Fibroblast of mammary gland (primary cell): ENCODE data around the gene MRC1.

Source experiments
- DNase-seq: peaks from one replicate; pipeline ENCODE4 v3.0.0-alpha.2; 2010; ENCODE audit warnings: low read depth
- H3K4me3 ChIP-seq: 2 replicates; pipeline ENCODE4 v1.5.1; 2011; ENCODE audit warnings: low read depth, mild to moderate bottlenecking, low read length, moderate library complexity; ENCODE audit not compliant: control insufficient read depth
- CTCF ChIP-seq: conservative IDR thresholded peaks from 2 replicates; pipeline ENCODE4 v1.5.1; 2011; ENCODE audit warnings: low read depth, low read length, inconsistent platforms; ENCODE audit not compliant: control insufficient read depth, insufficient read depth

MRC1 gene

GRCh38 chr10:17883621-17884020 lies 74.5 kb downstream of the MRC1 start:
- no peak for TF ChIP-seq CTCF
- no peak overlapping the region for H3K4me3 ChIP-seq
- DNase-seq: no peak

- no peak overlapping the region for H3K4me3 ChIP-seq
- no peak for TF ChIP-seq CTCF
- DNase-seq: no peak
These were observed 79.0 kb downstream of the MRC1 start for GRCh38 chr10:17888189-17888588.

GRCh38 chr10:17891435-17891834 lies 82.3 kb downstream of the MRC1 start:
- no peak for DNase-seq
- no peak for TF ChIP-seq CTCF
- H3K4me3 ChIP-seq: no peak overlapping the region

- DNase-seq: no peak
- no peak for TF ChIP-seq CTCF
- no peak overlapping the region for H3K4me3 ChIP-seq
These were observed 95.4 kb downstream of the MRC1 start for GRCh38 chr10:17904564-17904963.

GRCh38 chr10:17905491-17905890 lies 96.3 kb downstream of the MRC1 start:
- TF ChIP-seq CTCF: no peak
- peak; percentile 34 for DNase-seq
- no peak overlapping the region for H3K4me3 ChIP-seq

GRCh38 chr10:17906002-17906401 lies 96.9 kb downstream of the MRC1 start:
- DNase-seq: no peak
- no peak for TF ChIP-seq CTCF
- H3K4me3 ChIP-seq: no peak overlapping the region

- TF ChIP-seq CTCF: no peak
- DNase-seq: no peak
- no peak overlapping the region for H3K4me3 ChIP-seq
These were observed 98.5 kb downstream of the MRC1 start for GRCh38 chr10:17907641-17908040.
